Neutrophil (primary cell): ENCODE measurements around the gene RAD51B.

Source experiments
- H3K27ac ChIP-seq: fragments of 200-600 bp; sonication (generic); 2 replicates; pipeline ENCODE4 v1.5.1; 2016; ENCODE audit warnings: mild to moderate bottlenecking, moderate library complexity
- H3K27me3 ChIP-seq: fragments of 200-600 bp; sonication (generic); 2 replicates; pipeline ENCODE4 v1.6.0; 2016; ENCODE audit warnings: mild to moderate bottlenecking
- H3K36me3 ChIP-seq: fragments of 200-600 bp; sonication (generic); 2 replicates; pipeline ENCODE4 v1.5.1; 2017
- H3K4me1 ChIP-seq, 2 experiments: fragments of 200-600 bp in 1 of 2; sonication (generic) in 1 of 2; 1 replicate in 1 of 2; 2 replicates in 1 of 2; pipeline versions ENCODE4 v1.5.1 to v1.6.1; 2013 to 2016; ENCODE audit warnings: low read depth in 1 of 2, low read length in 1 of 2, mild to moderate bottlenecking in 1 of 2, moderate library complexity in 1 of 2; ENCODE audit not compliant: control insufficient read depth in 1 of 2, insufficient read depth in 1 of 2
- H3K4me3 ChIP-seq, 2 experiments: fragments of 200-600 bp in 1 of 2; sonication (generic) in 1 of 2; 1 replicate in 1 of 2; 2 replicates in 1 of 2; pipeline ENCODE4 v1.5.1; 2013 to 2016; ENCODE audit warnings: low read depth in 1 of 2, low read length in 1 of 2, mild to moderate bottlenecking in 1 of 2, moderate library complexity in 1 of 2
- H3K9me3 ChIP-seq: fragments of 200-600 bp; sonication (generic); 2 replicates; pipeline ENCODE4 v1.5.1; 2016
- TF ChIP-seq, protein P1 (sequence below): fragments of 200-600 bp; sonication (generic); IDR thresholded peaks from 2 replicates; pipeline ENCODE4 v1.5.1; 2016; ENCODE audit warnings: antibody characterized with exemption

Gene RAD51B

DNA sequence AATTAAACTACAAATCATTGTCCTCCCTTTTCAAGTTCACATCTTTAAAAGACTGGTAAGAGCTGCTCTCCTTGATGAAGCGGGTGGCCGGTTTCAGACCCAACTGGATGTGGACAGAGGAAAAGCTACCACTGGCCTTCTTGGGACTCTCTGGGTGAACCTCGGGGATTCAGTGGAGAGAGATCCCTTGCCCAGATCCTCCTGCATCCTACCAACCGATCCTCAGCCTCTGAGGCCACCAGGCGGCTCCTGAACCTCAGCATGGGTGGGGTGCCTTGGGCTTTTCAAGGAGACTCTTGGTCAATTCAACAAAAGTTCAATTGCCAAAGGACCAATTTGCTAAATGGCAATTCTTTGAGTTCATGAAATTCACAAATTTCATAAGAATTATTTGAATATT is 888.8 kb downstream of the RAD51B start:
- Histone ChIP-seq H3K4me3 (no peak overlapping the region), H3K27me3 (no peaks in the 10 kb centered on the region), H3K9me3 (no peaks in the 10 kb centered on the region), H3K4me1 (peaks cover 0 to 4% of the 10 kb centered on the region in 2 experiments), H3K27ac (no peak overlapping the region), H3K36me3 (no peaks in the 10 kb centered on the region)
- TF ChIP-seq, protein P1, sequence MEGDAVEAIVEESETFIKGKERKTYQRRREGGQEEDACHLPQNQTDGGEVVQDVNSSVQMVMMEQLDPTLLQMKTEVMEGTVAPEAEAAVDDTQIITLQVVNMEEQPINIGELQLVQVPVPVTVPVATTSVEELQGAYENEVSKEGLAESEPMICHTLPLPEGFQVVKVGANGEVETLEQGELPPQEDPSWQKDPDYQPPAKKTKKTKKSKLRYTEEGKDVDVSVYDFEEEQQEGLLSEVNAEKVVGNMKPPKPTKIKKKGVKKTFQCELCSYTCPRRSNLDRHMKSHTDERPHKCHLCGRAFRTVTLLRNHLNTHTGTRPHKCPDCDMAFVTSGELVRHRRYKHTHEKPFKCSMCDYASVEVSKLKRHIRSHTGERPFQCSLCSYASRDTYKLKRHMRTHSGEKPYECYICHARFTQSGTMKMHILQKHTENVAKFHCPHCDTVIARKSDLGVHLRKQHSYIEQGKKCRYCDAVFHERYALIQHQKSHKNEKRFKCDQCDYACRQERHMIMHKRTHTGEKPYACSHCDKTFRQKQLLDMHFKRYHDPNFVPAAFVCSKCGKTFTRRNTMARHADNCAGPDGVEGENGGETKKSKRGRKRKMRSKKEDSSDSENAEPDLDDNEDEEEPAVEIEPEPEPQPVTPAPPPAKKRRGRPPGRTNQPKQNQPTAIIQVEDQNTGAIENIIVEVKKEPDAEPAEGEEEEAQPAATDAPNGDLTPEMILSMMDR, result no peak

GRCh38 chr14:68709007-68709406 is 889.4 kb downstream of the RAD51B start:
- H3K27me3 ChIP-seq, result no peaks in the 10 kb centered on the region
- H3K36me3 ChIP-seq, result no peaks in the 10 kb centered on the region
- TF ChIP-seq, protein P1, result no peak
- H3K9me3 ChIP-seq, result no peaks in the 10 kb centered on the region
- H3K4me3 ChIP-seq, result no peak overlapping the region
- H3K27ac ChIP-seq, result no peak overlapping the region
- H3K4me1 ChIP-seq, result peaks cover 0 to 4% of the 10 kb centered on the region in 2 experiments

DNA sequence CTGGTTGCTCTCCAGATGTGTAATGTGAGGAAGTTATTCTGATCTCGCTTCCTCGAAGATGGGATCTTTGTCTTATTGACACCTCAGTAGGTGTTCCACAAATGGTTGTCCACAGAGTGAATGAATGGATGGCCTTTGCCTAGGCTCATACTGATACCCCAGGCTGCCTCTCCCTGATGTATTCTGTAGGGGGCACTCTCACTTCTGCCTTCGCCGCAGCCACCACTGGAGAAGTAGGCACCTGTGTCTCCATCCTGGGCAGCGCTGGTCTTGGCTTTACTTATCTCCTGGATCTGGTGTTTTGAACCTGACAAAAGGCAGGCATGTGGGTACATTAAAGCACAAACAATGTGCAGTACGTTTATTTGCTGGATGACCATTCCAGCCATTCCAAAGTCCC is 891.2 kb downstream of the RAD51B start:
- TF ChIP-seq, protein P1, result peak; percentile 13
- no peak overlapping the region for H3K27ac ChIP-seq
- no peaks in the 10 kb centered on the region for H3K27me3 ChIP-seq
- H3K36me3 ChIP-seq, result no peaks in the 10 kb centered on the region
- no peak overlapping the region for H3K4me3 ChIP-seq
- H3K4me1 ChIP-seq, result peaks cover 4 to 7% of the 10 kb centered on the region in 2 experiments
- no peaks in the 10 kb centered on the region for H3K9me3 ChIP-seq

DNA sequence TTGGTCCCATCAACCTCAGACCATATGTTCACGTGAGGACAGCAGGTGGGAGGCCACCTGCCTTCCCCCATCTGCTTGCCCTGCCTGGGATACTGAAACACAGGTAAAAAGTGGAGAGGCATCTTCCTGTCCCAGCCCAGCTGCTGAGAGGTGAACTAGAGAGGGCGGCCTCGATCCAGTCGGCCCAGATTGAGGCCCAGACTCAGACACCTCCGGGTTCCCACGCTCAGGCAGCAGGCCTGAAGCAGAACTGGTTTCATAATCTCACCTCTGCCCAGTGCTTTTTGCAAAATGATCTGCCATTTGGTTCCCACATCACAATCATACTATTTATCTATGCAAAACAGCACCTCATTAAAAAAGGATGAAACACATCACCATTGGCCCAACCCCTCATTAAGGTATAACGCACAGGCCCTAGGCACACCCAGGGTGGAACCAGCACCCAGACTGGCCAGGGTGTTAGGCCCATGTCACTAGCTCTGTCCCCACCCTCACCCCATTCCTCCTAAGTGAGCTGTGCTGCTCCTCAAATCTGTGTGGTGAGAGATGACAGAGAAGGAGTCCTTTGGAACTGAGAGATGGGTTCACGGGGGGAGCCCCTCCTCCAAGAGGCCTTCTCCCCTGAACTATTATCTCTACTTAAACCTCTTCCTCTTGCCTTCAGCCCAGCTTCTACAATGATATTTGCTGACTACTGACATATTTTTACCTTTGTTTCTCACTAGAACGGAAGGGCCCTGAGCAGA is 892.2 kb downstream of the RAD51B start:
- no peaks in the 10 kb centered on the region for H3K9me3 ChIP-seq
- H3K4me3 ChIP-seq, result no peak overlapping the region
- no peaks in the 10 kb centered on the region for H3K36me3 ChIP-seq
- H3K4me1 ChIP-seq, result peaks cover 4 to 7% of the 10 kb centered on the region in 2 experiments
- H3K27ac ChIP-seq, result no peak overlapping the region
- H3K27me3 ChIP-seq, result no peaks in the 10 kb centered on the region
- TF ChIP-seq, protein P1, result no peak

DNA sequence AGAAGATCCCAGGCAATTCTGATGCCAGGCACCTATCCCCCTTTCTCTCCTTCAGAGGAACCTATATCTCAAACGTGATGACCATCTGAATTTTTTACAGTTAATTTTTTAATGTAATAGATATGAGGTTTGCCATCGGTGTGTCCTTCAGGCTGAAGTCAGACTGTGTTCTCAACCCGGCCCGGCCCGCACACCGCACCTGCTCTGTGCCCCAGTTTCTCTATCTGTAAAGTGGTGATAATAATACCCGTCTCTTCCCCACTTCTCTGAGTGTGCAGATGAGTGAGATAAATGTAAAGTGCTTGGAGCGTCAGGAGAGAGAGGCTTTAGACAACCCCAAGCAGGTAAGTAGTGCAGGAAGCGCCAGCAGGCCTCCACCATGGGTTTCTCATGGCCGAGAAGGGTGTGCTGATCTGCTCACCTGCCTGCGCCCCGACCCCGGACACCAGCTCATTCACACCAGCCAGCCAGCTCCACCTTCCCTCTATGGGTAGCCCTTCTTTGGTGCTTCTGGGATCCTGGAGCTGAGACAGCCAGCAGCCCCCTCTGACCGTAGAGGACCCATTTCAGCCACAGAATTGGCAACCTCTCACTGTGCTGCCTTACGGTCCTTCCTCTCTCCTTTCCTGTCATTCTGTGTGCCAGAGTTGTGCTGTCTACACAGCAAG is 893.3 kb downstream of the RAD51B start:
- no peak overlapping the region for H3K4me3 ChIP-seq
- H3K27me3 ChIP-seq, result no peaks in the 10 kb centered on the region
- no peaks in the 10 kb centered on the region for H3K36me3 ChIP-seq
- peaks cover 4 to 7% of the 10 kb centered on the region in 2 experiments for H3K4me1 ChIP-seq
- no peaks in the 10 kb centered on the region for H3K9me3 ChIP-seq
- no peak overlapping the region for H3K27ac ChIP-seq
- TF ChIP-seq, protein P1, result no peak
